Measurements from ENCODE around the gene CHRNE. TPM values are rescaled to one million over a fixed set of nuclear protein-coding genes. Genes with fewer than 3 reads are reported as not detected.

Gene CHRNE
- total RNA-seq, 1 experiment from 2014 or later: 0.31 TPM

DNA sequence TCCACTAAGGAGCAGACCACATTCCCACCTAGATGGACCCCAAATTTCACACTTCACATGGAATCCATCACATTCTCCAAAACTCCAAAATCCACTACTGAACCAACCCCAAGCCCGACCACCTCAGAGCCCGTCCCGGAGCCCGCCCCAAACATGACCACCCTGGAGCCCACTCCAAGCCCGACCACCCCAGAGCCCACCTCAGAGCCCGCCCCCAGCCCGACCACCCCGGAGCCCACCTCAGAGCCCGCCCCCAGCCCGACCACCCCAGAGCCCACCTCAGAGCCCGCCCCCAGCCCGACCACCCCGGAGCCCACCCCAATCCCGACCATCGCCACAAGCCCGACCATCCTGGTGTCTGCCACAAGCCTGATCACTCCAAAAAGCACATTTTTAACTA is 30.7 kb upstream of the CHRNE start:
- Histone ChIP-seq H2BK5ac (ENCODE audit: insufficient read length, low read length) (no peak overlapping the region), H3K27me3 (ENCODE audit: insufficient read depth, low read length) (no peaks in the 10 kb centered on the region), H2BK120ac (ENCODE audit: low read depth, low read length, poor library complexity, severe bottlenecking) (no peak overlapping the region), H3K9ac (ENCODE audit: extremely low read depth, insufficient read length, low read length) (no peak overlapping the region), H2AK5ac (ENCODE audit: insufficient read length, low read length) (no peak overlapping the region), H3K27ac (ENCODE audit: insufficient read length, low read depth, low read length) (no peak overlapping the region), H4K20me1 (ENCODE audit: control insufficient read depth, insufficient read depth, insufficient read length) (peaks cover 3% of the 10 kb centered on the region), H3K14ac (ENCODE audit: insufficient read depth, low read length) (no peak overlapping the region), H3K4me1 (ENCODE audit: insufficient read depth, low read length) (no peaks in the 10 kb centered on the region), H3K9me3 (ENCODE audit: control insufficient read depth, low read depth, low read length) (no peaks in the 10 kb centered on the region), H3K79me1 (ENCODE audit: insufficient read depth, low read depth, low read length, poor library complexity, severe bottlenecking) (peaks cover 1% of the 10 kb centered on the region), H2BK15ac (ENCODE audit: low read depth, low read length) (no peak overlapping the region), H3K23ac (ENCODE audit: insufficient read length, low read depth, low read length) (no peak overlapping the region), H3K79me2 (ENCODE audit: insufficient read depth, low read length) (no peaks in the 10 kb centered on the region; the same call in 1 of the 2 replicates), H2AFZ (ENCODE audit: low read length) (no peak overlapping the region), H2BK12ac (ENCODE audit: insufficient read length, low read depth, low read length) (no peak overlapping the region), H2BK20ac (ENCODE audit: low read depth, low read length, poor library complexity, severe bottlenecking) (no peak overlapping the region), H3K18ac (ENCODE audit: insufficient read length, low read depth, low read length) (no peak overlapping the region), H3K23me2 (ENCODE audit: insufficient read length, low read depth, low read length, poor library complexity, severe bottlenecking) (peaks cover under 1% of the 10 kb centered on the region), H3K4me2 (ENCODE audit: insufficient read depth, insufficient read length, low read length) (no peak overlapping the region), H3T11ph (ENCODE audit: low read length) (no peak overlapping the region), H4K91ac (ENCODE audit: insufficient read length, low read depth, low read length) (no peak overlapping the region), H4K5ac (ENCODE audit: insufficient read length, low read depth, low read length) (no peak overlapping the region), H4K8ac (replicated peaks; ENCODE audit: insufficient read length, low read depth, low read length) (no peak overlapping the region), H3K4ac (ENCODE audit: low read depth, low read length) (no peak overlapping the region), H3K56ac (ENCODE audit: insufficient read length, low read depth, low read length) (no peak overlapping the region)
- peaks cover 22 to 23% of the 10 kb centered on the region in 2 experiments for H3K4me1 Mint-ChIP-seq
- WGBS (ENCODE audit: extremely low coverage, insufficient read length, low lambda C conversion rate): no CpG with 5 or more reads among the region's 16 CpGs
- 0 out of 5 replicates have a peak overlapping the region, but pooled peaks of 1 of the 2 experiments have one; percentile 27 for H3K4me3 Mint-ChIP-seq
- no peak for DNase-seq
- H3K9me3 Mint-ChIP-seq: no peaks in the 10 kb centered on the region
- TF ChIP-seq, protein P1, sequence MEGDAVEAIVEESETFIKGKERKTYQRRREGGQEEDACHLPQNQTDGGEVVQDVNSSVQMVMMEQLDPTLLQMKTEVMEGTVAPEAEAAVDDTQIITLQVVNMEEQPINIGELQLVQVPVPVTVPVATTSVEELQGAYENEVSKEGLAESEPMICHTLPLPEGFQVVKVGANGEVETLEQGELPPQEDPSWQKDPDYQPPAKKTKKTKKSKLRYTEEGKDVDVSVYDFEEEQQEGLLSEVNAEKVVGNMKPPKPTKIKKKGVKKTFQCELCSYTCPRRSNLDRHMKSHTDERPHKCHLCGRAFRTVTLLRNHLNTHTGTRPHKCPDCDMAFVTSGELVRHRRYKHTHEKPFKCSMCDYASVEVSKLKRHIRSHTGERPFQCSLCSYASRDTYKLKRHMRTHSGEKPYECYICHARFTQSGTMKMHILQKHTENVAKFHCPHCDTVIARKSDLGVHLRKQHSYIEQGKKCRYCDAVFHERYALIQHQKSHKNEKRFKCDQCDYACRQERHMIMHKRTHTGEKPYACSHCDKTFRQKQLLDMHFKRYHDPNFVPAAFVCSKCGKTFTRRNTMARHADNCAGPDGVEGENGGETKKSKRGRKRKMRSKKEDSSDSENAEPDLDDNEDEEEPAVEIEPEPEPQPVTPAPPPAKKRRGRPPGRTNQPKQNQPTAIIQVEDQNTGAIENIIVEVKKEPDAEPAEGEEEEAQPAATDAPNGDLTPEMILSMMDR (conservative IDR thresholded peaks at IDR 0.05): no peak
- no peaks in the 10 kb centered on the region; the same call in 1 of the 2 replicates for H3K27me3 Mint-ChIP-seq (ENCODE audit: low read depth)
- H3K27ac Mint-ChIP-seq: peak overlapping the region in 1 of 3 experiments; percentile 78; a peak in 1 of 7 replicates
- peaks cover 20 to 53% (median 31%) of the 10 kb centered on the region in 3 experiments for H3K36me3 Mint-ChIP-seq (ENCODE audit: insufficient read depth in 1 of 3, low read depth in 3 of 3)

Measured in H9 (cell line).